Liver (tissue), 9 donors: ENCODE results near the gene LDHD. TPM values are rescaled to one million over a fixed set of nuclear protein-coding genes. Genes with fewer than 3 reads are reported as not detected.

Source experiments
- DNase-seq: peaks from one replicate; pipeline ENCODE4 v3.0.0-alpha.2; 2017; ENCODE audit warnings: low spot score
- H3K27ac ChIP-seq, 2 donors: one replicate each; pipeline ENCODE4 v1.7.0; 2013; ENCODE audit warnings: inconsistent platforms in 2 of 2, low read length in 2 of 2, control low read depth in 1 of 2, low read depth in 1 of 2, mild to moderate bottlenecking in 1 of 2
- H3K27me3 ChIP-seq, 4 donors: one replicate each; pipeline versions ENCODE4 v1.6.1 to v1.7.0; 2013; ENCODE audit warnings: low read length in 3 of 4, inconsistent platforms in 1 of 4, mild to moderate bottlenecking in 1 of 4, moderate library complexity in 1 of 4; ENCODE audit not compliant: control insufficient read depth in 4 of 4, insufficient read depth in 4 of 4
- H3K36me3 ChIP-seq, 4 donors: one replicate each; pipeline versions ENCODE4 v1.6.1 to v1.7.0; 2013; ENCODE audit warnings: low read length in 3 of 4, mild to moderate bottlenecking in 3 of 4, low read depth in 1 of 4, moderate library complexity in 1 of 4; ENCODE audit not compliant: control insufficient read depth in 4 of 4, insufficient read depth in 3 of 4
- H3K4me1 ChIP-seq, 4 donors: one replicate each; pipeline versions ENCODE4 v1.6.1 to v1.7.0; 2013; ENCODE audit warnings: low read length in 3 of 4, mild to moderate bottlenecking in 3 of 4, moderate library complexity in 1 of 4; ENCODE audit not compliant: control insufficient read depth in 4 of 4, insufficient read depth in 4 of 4
- H3K4me3 ChIP-seq, 3 donors: one replicate each; pipeline versions ENCODE4 v1.6.1 to v1.7.0; 2013; ENCODE audit warnings: low read length in 3 of 3, control low read depth in 1 of 3, low read depth in 1 of 3, mild to moderate bottlenecking in 1 of 3
- H3K9ac ChIP-seq, 2 donors: one replicate each; pipeline ENCODE4 v1.7.0; 2013; ENCODE audit warnings: low read length in 2 of 2, mild to moderate bottlenecking in 2 of 2, moderate library complexity in 2 of 2, control low read depth in 1 of 2, low read depth in 1 of 2
- H3K9me3 ChIP-seq, 4 donors: one replicate each; pipeline versions ENCODE4 v1.6.1 to v1.7.0; 2013; ENCODE audit warnings: low read length in 3 of 4; ENCODE audit not compliant: control insufficient read depth in 4 of 4
- EGR1 ChIP-seq, 2 donors: IDR thresholded peaks; 2 replicates each; pipeline ENCODE4 v1.6.1; 2016 to 2018; ENCODE audit warnings: antibody characterized with exemption in 2 of 2, low read depth in 2 of 2
- FOXA1 ChIP-seq: IDR thresholded peaks from 2 replicates; pipeline ENCODE4 v1.6.1; 2016; ENCODE audit warnings: antibody characterized with exemption
- GABPA ChIP-seq, 2 donors: IDR thresholded peaks in 1 of 2; conservative IDR thresholded peaks in 1 of 2; 2 replicates each; pipeline ENCODE4 v1.6.1; 2016; ENCODE audit warnings: antibody characterized with exemption in 2 of 2, mild to moderate bottlenecking in 1 of 2, moderate library complexity in 1 of 2
- HNF4A ChIP-seq, 2 donors: conservative IDR thresholded peaks; 2 replicates each; pipeline ENCODE4 v1.6.1; 2016; ENCODE audit warnings: antibody characterized with exemption in 2 of 2, mild to moderate bottlenecking in 2 of 2
- HNF4G ChIP-seq: IDR thresholded peaks from 2 replicates; pipeline ENCODE4 v1.6.1; 2016; ENCODE audit warnings: antibody characterized with exemption
- JUND ChIP-seq, 2 donors: IDR thresholded peaks; 2 replicates each; pipeline ENCODE4 v1.6.1; 2016; ENCODE audit warnings: antibody characterized with exemption in 2 of 2
- MAX ChIP-seq: IDR thresholded peaks from 2 replicates; pipeline ENCODE4 v1.6.1; 2016; ENCODE audit warnings: antibody characterized with exemption
- NR2F2 ChIP-seq: IDR thresholded peaks from 2 replicates; pipeline ENCODE4 v1.6.1; 2016; ENCODE audit warnings: antibody characterized with exemption
- RAD21 ChIP-seq, 2 donors: IDR thresholded peaks; 2 replicates each; pipeline ENCODE4 v1.6.1; 2016; ENCODE audit warnings: antibody characterized with exemption in 2 of 2, mild to moderate bottlenecking in 2 of 2
- SP1 ChIP-seq: IDR thresholded peaks from 2 replicates; pipeline ENCODE4 v1.6.1; 2018; ENCODE audit warnings: antibody characterized with exemption, mild to moderate bottlenecking
- TAF1 ChIP-seq: conservative IDR thresholded peaks from 2 replicates; pipeline ENCODE4 v1.6.1; 2016; ENCODE audit warnings: antibody characterized with exemption, mild to moderate bottlenecking
- YY1 ChIP-seq: IDR thresholded peaks from 2 replicates; pipeline ENCODE4 v1.6.1; 2016; ENCODE audit warnings: antibody characterized with exemption, mild to moderate bottlenecking
- WGBS: extraction: QIAGEN DNeasy Blood & Tissue Kit; methylation state at CpG from one replicate; pipeline ENCODE4 v1.1.7; 2013; 5-methylcytosine and 5-hydroxymethylcytosine counted together
- polyA plus RNA-seq, 2 donors: library from polyadenylated mRNA; stranded (reverse) in 1 of 2; unstranded in 1 of 2; fragments of 200-250 nt in 1 of 2; fragments of >200 nt in 1 of 2; fragmentation: Nextera tagmentation in 1 of 2; extraction: Ambion mirVana in 1 of 2; gene quantifications; one replicate each; pipeline versions ENCODE4 v1.2.1 to v1.2.3, GENCODE V29; 2013 to 2015
- total RNA-seq, 2 donors: library from RNA; depleted of rRNA; stranded (reverse); fragments of >200 nt; gene quantifications; one replicate each; pipeline ENCODE4 v1.2.3, GENCODE V29; 2014
- TF ChIP-seq, protein P1 (sequence below): IDR thresholded peaks from 2 replicates; pipeline ENCODE4 v1.6.1; 2016; ENCODE audit warnings: antibody characterized with exemption, mild to moderate bottlenecking
- TF ChIP-seq, protein P2 (sequence below): IDR thresholded peaks from 2 replicates; pipeline ENCODE4 v1.6.1; 2016; ENCODE audit warnings: antibody characterized with exemption
- TF ChIP-seq, protein P3 (sequence below): fragments of 150-350 bp; IDR thresholded peaks from 2 replicates; pipeline ENCODE4 v1.5.1; 2017; ENCODE audit warnings: improper control_type of control experiment, low read depth, low read length; ENCODE audit not compliant: missing input control
- donor health status: healthy.
- donor health status: healthy.
- donor health status: healthy.
- donor health status: healthy.
- donor health status: healthy.

The LDHD gene
- total and polyA plus RNA-seq, 4 donors = 27.7 to 84.1 (median 76.3) TPM

GRCh38 chr16:75097941-75098901 is 18.4 kb downstream of the LDHD start:
- 93% methylated on average over 15 of the region's 15 CpGs for WGBS

DNA sequence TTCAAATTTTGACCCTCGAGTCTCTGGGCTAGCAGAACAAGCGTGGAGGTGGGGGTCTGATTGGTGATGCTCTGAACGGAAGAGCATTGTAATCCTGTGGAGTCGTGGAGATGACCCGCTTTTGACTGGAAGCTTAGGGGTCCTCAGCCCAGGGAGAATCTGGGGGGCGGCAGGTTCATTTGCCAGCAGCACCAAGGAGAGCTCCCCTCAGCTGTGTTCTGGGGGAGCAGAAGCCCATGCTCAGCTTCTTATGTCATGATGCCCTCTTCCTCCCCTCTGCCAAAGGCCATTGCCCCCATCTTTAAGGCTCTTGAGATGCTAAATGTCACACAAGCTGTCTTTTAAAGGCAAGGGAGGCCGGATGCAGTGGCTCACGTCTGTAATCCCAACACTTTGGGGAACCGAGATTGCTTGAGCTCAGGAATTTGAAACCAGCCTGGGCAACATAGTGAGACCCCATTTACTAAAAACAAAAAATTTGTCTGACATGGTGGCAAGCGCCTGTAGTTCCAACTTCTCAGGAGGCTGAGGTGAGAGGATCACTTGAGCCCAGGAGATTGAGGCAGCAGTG is 19.3 kb downstream of the LDHD start:
- H3K9ac ChIP-seq = no peak overlapping the region
- H3K27me3 ChIP-seq = no peaks in the 10 kb centered on the region
- no peak for DNase-seq
- peaks cover 0 to 16% (median 4%) of the 10 kb centered on the region in 4 donors for H3K4me1 ChIP-seq
- no peak for TF ChIP-seq RAD21 (IDR thresholded peaks at IDR 0.05)
- no peak for TF ChIP-seq YY1
- TF ChIP-seq, protein P1, sequence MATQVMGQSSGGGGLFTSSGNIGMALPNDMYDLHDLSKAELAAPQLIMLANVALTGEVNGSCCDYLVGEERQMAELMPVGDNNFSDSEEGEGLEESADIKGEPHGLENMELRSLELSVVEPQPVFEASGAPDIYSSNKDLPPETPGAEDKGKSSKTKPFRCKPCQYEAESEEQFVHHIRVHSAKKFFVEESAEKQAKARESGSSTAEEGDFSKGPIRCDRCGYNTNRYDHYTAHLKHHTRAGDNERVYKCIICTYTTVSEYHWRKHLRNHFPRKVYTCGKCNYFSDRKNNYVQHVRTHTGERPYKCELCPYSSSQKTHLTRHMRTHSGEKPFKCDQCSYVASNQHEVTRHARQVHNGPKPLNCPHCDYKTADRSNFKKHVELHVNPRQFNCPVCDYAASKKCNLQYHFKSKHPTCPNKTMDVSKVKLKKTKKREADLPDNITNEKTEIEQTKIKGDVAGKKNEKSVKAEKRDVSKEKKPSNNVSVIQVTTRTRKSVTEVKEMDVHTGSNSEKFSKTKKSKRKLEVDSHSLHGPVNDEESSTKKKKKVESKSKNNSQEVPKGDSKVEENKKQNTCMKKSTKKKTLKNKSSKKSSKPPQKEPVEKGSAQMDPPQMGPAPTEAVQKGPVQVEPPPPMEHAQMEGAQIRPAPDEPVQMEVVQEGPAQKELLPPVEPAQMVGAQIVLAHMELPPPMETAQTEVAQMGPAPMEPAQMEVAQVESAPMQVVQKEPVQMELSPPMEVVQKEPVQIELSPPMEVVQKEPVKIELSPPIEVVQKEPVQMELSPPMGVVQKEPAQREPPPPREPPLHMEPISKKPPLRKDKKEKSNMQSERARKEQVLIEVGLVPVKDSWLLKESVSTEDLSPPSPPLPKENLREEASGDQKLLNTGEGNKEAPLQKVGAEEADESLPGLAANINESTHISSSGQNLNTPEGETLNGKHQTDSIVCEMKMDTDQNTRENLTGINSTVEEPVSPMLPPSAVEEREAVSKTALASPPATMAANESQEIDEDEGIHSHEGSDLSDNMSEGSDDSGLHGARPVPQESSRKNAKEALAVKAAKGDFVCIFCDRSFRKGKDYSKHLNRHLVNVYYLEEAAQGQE = no peak
- TF ChIP-seq HNF4G = no peak
- TF ChIP-seq TAF1 = no peak
- no peak for TF ChIP-seq FOXA1
- TF ChIP-seq JUND (IDR thresholded peaks at IDR 0.05) = no peak
- no peak for TF ChIP-seq SP1
- no peak for TF ChIP-seq NR2F2
- TF ChIP-seq, protein P2, sequence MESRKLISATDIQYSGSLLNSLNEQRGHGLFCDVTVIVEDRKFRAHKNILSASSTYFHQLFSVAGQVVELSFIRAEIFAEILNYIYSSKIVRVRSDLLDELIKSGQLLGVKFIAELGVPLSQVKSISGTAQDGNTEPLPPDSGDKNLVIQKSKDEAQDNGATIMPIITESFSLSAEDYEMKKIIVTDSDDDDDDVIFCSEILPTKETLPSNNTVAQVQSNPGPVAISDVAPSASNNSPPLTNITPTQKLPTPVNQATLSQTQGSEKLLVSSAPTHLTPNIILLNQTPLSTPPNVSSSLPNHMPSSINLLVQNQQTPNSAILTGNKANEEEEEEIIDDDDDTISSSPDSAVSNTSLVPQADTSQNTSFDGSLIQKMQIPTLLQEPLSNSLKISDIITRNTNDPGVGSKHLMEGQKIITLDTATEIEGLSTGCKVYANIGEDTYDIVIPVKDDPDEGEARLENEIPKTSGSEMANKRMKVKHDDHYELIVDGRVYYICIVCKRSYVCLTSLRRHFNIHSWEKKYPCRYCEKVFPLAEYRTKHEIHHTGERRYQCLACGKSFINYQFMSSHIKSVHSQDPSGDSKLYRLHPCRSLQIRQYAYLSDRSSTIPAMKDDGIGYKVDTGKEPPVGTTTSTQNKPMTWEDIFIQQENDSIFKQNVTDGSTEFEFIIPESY = no peak
- no peak for TF ChIP-seq EGR1 (IDR thresholded peaks at IDR 0.05; ENCODE audit: low read depth in 2 of 2)
- no peak for TF ChIP-seq HNF4A (conservative IDR thresholded peaks at IDR 0.05)
- no peak for TF ChIP-seq GABPA (IDR thresholded peaks at IDR 0.05 in 1 of 2, conservative IDR thresholded peaks at IDR 0.05 in 1 of 2)
- TF ChIP-seq, protein P3, sequence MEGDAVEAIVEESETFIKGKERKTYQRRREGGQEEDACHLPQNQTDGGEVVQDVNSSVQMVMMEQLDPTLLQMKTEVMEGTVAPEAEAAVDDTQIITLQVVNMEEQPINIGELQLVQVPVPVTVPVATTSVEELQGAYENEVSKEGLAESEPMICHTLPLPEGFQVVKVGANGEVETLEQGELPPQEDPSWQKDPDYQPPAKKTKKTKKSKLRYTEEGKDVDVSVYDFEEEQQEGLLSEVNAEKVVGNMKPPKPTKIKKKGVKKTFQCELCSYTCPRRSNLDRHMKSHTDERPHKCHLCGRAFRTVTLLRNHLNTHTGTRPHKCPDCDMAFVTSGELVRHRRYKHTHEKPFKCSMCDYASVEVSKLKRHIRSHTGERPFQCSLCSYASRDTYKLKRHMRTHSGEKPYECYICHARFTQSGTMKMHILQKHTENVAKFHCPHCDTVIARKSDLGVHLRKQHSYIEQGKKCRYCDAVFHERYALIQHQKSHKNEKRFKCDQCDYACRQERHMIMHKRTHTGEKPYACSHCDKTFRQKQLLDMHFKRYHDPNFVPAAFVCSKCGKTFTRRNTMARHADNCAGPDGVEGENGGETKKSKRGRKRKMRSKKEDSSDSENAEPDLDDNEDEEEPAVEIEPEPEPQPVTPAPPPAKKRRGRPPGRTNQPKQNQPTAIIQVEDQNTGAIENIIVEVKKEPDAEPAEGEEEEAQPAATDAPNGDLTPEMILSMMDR = no peak
- no peak for TF ChIP-seq MAX
- no peak overlapping the region for H3K4me3 ChIP-seq
- H3K36me3 ChIP-seq = peaks cover 0 to 3% (median 1%) of the 10 kb centered on the region in 4 donors
- H3K27ac ChIP-seq = no peak overlapping the region
- 96% methylated on average over 10 of the region's 10 CpGs for WGBS
- H3K9me3 ChIP-seq = no peaks in the 10 kb centered on the region

More at GRCh38 chr16:75097941-75098901, 18.4 kb downstream of the LDHD start:
- H3K27ac ChIP-seq = no peak overlapping the region
- H3K27me3 ChIP-seq = no peaks in the 10 kb centered on the region
- H3K4me1 ChIP-seq = peaks cover 0 to 10% (median 0%) of the 10 kb centered on the region in 4 donors
- DNase-seq = no peak
- TF ChIP-seq MAX = no peak
- TF ChIP-seq HNF4G = no peak
- no peak for TF ChIP-seq RAD21 (IDR thresholded peaks at IDR 0.05)
- no peak for TF ChIP-seq YY1
- no peaks in the 10 kb centered on the region for H3K9me3 ChIP-seq
- H3K36me3 ChIP-seq = peaks cover 0 to 3% (median 1%) of the 10 kb centered on the region in 4 donors
- no peak overlapping the region for H3K4me3 ChIP-seq
- no peak overlapping the region for H3K9ac ChIP-seq
